Cardiac fibroblast (primary cell): ENCODE results near the gene POU2F2.

Experiments
- DNase-seq, 2 donors: peaks; one replicate each; pipeline versions ENCODE4 v3.0.0 to v3.0.0-alpha.2; 2010; ENCODE audit warnings: low read depth in 2 of 2
- H3K4me3 ChIP-seq, 2 donors: replicated peaks in 1 of 2; 1 replicate in 1 of 2; 2 replicates in 1 of 2; pipeline ENCODE4 v1.5.1; 2011; ENCODE audit warnings: low read depth in 2 of 2, low read length in 2 of 2, mild to moderate bottlenecking in 2 of 2, moderate library complexity in 1 of 2
- TF ChIP-seq, protein P1 (sequence below): IDR thresholded peaks from one replicate; pipeline ENCODE4 v1.5.1; 2011; ENCODE audit warnings: low read depth, mild to moderate bottlenecking, low read length, inconsistent platforms

Gene POU2F2

DNA sequence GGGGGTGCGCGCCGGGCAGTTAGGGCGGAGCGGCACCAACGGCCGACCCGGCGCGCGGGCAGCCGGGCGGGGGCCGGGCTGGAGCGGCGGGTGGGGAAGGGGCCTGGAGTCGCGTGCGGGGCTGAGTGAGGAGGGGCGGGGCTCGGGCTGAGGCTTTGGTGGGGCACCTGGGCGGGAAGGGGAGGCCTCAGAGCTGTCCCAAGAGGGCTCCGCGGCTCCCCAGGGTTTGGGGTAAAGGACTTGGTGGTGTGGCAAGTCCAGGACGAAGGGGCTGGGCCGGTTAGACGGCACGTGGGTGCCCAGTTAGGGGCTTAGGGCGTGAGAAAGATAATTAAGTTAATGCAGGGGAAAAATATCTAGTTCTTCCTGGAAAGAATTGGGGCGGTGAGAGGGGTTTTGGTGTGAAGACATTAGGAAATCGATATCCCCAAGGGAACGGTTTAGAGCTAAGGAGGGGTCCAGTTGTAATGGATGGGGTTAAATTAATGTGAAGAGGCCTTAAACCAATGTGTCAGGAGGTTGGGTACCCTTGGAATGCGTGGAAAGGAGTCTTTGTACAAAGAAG lies 55.8 kb downstream of the POU2F2 start:
- H3K4me3 ChIP-seq, result peak overlapping the region; percentile 83 to 92
- no peak for DNase-seq
- TF ChIP-seq, protein P1, sequence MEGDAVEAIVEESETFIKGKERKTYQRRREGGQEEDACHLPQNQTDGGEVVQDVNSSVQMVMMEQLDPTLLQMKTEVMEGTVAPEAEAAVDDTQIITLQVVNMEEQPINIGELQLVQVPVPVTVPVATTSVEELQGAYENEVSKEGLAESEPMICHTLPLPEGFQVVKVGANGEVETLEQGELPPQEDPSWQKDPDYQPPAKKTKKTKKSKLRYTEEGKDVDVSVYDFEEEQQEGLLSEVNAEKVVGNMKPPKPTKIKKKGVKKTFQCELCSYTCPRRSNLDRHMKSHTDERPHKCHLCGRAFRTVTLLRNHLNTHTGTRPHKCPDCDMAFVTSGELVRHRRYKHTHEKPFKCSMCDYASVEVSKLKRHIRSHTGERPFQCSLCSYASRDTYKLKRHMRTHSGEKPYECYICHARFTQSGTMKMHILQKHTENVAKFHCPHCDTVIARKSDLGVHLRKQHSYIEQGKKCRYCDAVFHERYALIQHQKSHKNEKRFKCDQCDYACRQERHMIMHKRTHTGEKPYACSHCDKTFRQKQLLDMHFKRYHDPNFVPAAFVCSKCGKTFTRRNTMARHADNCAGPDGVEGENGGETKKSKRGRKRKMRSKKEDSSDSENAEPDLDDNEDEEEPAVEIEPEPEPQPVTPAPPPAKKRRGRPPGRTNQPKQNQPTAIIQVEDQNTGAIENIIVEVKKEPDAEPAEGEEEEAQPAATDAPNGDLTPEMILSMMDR, result no peak

DNA sequence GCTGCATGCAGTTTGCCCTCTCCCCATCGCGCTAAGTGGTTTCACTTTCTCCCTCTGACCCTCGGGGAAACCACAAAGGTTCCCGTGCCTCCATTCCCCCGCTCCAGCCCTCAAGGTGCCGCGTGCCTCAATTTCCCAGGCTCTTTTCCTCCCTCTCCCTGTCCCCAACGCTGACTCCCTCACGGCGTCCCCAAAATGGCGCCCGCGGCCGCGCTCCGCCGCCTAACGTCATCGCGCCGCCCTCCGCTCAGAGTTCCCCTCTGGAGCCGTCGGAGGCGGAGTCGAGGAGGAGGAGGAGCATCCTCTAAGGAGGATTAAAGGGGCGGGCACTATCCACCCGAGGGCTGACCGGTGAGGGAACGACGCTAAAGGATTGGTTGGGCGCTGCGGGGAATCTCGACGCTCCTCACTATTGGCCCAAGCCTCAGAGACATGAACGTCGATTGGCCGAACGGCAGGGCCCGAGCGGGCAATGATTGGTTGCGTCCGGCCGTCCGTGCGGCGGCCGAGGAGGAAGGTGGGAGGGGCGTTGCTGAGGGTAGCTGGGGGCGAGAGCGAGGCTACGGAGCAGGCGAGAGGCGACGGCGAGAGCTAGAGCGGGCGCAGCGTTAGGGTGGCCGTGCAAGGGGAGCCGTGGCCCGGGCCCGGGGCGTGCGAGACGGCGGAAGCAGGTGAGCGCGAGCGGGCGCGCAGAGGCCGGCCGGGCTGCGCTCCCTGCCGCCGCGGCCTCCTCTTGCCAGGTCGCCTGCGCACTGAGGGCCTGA lies 56.4 kb downstream of the POU2F2 start, which contains the start of gene ZNF574:
ZNF574 (plus strand) TSS at position 551 of the 764 bp plus-strand sequence. CDS start 2,441 bp downstream, outside the sequence.
- H3K4me3 ChIP-seq, result peak within 1 kb of the TSS; percentile 83 to 92
- DNase-seq, result peak; percentile 99 to 100
- TF ChIP-seq, protein P1, result no peak

- H3K4me3 ChIP-seq, result peak overlapping the region; percentile 74 to 76
- TF ChIP-seq, protein P1, result no peak
- peak in 1 of 2 donors; percentile 21 for DNase-seq
These were observed 57.0 kb downstream of the POU2F2 start for GRCh38 chr19:42075364-42075615.

GRCh38 chr19:42074513-42075363 lies 57.5 kb downstream of the POU2F2 start:
- H3K4me3 ChIP-seq, result peak overlapping the region; percentile 74 to 76
- TF ChIP-seq, protein P1, result no peak
- DNase-seq, result no peak

GRCh38 chr19:42071247-42071646 lies 61.0 kb downstream of the POU2F2 start:
- no peak overlapping the region for H3K4me3 ChIP-seq
- TF ChIP-seq, protein P1, result no peak
- DNase-seq, result no peak

GRCh38 chr19:42069619-42070351 lies 62.5 kb downstream of the POU2F2 start, which contains the start of gene GRIK5:
Gene GRIK5, minus strand, starts transcription at chr19:42070206. Its CDS starts 4,436 bp downstream, at chr19:42065770.
- DNase-seq, result no peak
- TF ChIP-seq, protein P1, result no peak
- H3K4me3 ChIP-seq, result no peak within 1 kb of the TSS
